Thyroid gland (tissue), 4 donors: ENCODE measurements around the gene FBXO9.

Experiments used
- CTCF ChIP-seq, 6 experiments: fragments of 200-600 bp in 3 of 6; fragments of 450-650 bp in 3 of 6; sonication (generic) in 3 of 6; IDR thresholded peaks; one replicate each; pipeline ENCODE4 v1.5.1; 2016 to 2019; ENCODE audit warnings: antibody characterized with exemption in 6 of 6, mild to moderate bottlenecking in 2 of 6, inconsistent platforms in 1 of 6, moderate library complexity in 1 of 6
- POLR2A ChIP-seq, 2 donors: fragments of 450-650 bp; IDR thresholded peaks; one replicate each; pipeline ENCODE4 v1.6.1; 2017; ENCODE audit warnings: antibody characterized with exemption in 2 of 2, mild to moderate bottlenecking in 2 of 2, moderate library complexity in 1 of 2

- no peak for TF ChIP-seq CTCF (IDR thresholded peaks at IDR 0.05)
- TF ChIP-seq POLR2A (IDR thresholded peaks at IDR 0.05) = no peak
These were observed 74.7 kb downstream of the FBXO9 start for GRCh38 chr6:53139841-53140413.
